PC-3 (cell line): ENCODE data around the gene TRIM14. TPM values are rescaled to one million over a fixed set of nuclear protein-coding genes. Genes with fewer than 3 reads are reported as not detected.

ENCODE experiments used
- ATAC-seq: fragments of 200-7000 bp; cut with Tn5 transposase; 2 replicates; pipeline ENCODE4 v1.9.1; 2020; ENCODE audit warnings: mild to moderate bottlenecking, moderate library complexity
- BruUV-seq: library from RNA; stranded (reverse); fragments of 400-500 nt; replicated peaks from 2 replicates; lab custom pipeline; 2021; lab: Mats Ljungman, UMichigan
- CTCF ChIA-PET: fragments of 300-600 bp; sonication (Branson Sonifier 250); formaldehyde crosslinking; loops from one replicate; lab custom pipeline; 2022; ENCODE audit warnings: antibody characterized with exemption; lab: Charles Lee
- POLR2A ChIA-PET: fragments of 300-600 bp; sonication (Branson Sonifier 250); formaldehyde crosslinking; loops from one replicate; lab custom pipeline; 2022; ENCODE audit warnings: antibody characterized with exemption; ENCODE audit not compliant: unreplicated experiment; lab: Charles Lee
- DNase-seq: peaks from one replicate; pipeline ENCODE4 v3.0.0-alpha.2; 2015
- H2AFZ ChIP-seq: fragments of 300-600 bp; sonication (generic); 2 replicates; pipeline ENCODE4 v1.6.0; 2016; ENCODE audit warnings: antibody characterized with exemption, low read length
- H3F3A ChIP-seq: fragments of 300-600 bp; sonication (generic); one replicate; pipeline ENCODE4 v1.6.0; 2017; ENCODE audit warnings: antibody characterized with exemption, low read length, control low read depth, mild to moderate bottlenecking; ENCODE audit not compliant: unreplicated experiment
- H3K27ac ChIP-seq: fragments of 300-600 bp; sonication (generic); 2 replicates; pipeline ENCODE4 v1.5.1; 2016; ENCODE audit warnings: mild to moderate bottlenecking, low read length
- H3K27me3 ChIP-seq: fragments of 300-600 bp; sonication (generic); 2 replicates; pipeline ENCODE4 v1.6.1; 2016; ENCODE audit warnings: low read length, mixed read lengths
- H3K36me3 ChIP-seq: fragments of 300-600 bp; sonication (generic); 2 replicates; pipeline ENCODE4 v1.6.1; 2016; ENCODE audit warnings: low read depth, mixed run types, low read length, mixed read lengths
- H3K4me1 ChIP-seq: fragments of 300-600 bp; sonication (generic); 2 replicates; pipeline ENCODE4 v1.5.1; 2016; ENCODE audit warnings: low read length; ENCODE audit not compliant: insufficient read depth
- H3K4me2 ChIP-seq: fragments of 300-600 bp; sonication (generic); 2 replicates; pipeline ENCODE4 v1.6.0; 2016; ENCODE audit warnings: low read length
- H3K4me3 ChIP-seq: fragments of 300-600 bp; sonication (generic); 2 replicates; pipeline ENCODE4 v1.5.1; 2016; ENCODE audit warnings: mild to moderate bottlenecking, low read length, mixed read lengths
- H3K79me2 ChIP-seq: fragments of 300-600 bp; sonication (generic); 2 replicates; pipeline ENCODE4 v1.6.1; 2017; ENCODE audit warnings: low read length, mixed read lengths
- H3K9ac ChIP-seq: fragments of 300-600 bp; sonication (generic); 2 replicates; pipeline ENCODE4 v1.6.0; 2016; ENCODE audit warnings: mild to moderate bottlenecking, low read length
- H3K9me2 ChIP-seq: fragments of 300-600 bp; sonication (generic); replicated peaks from 2 replicates; pipeline ENCODE4 v1.6.1; 2016; ENCODE audit warnings: mixed run types, low read length, mixed read lengths
- H3K9me3 ChIP-seq: fragments of 300-600 bp; sonication (generic); 2 replicates; pipeline ENCODE4 v1.6.1; 2016; ENCODE audit warnings: low read length, mixed read lengths
- H4K20me1 ChIP-seq: fragments of 300-600 bp; sonication (generic); 2 replicates; pipeline ENCODE4 v1.6.1; 2016; ENCODE audit warnings: low read length, mixed read lengths
- CTCF ChIP-seq: fragments of 300-600 bp; sonication (generic); conservative IDR thresholded peaks from 2 replicates; pipeline ENCODE4 v1.5.1; 2017; ENCODE audit warnings: antibody characterized with exemption, low read depth, mild to moderate bottlenecking, low read length
- EZH2 ChIP-seq: fragments of 300-600 bp; sonication (generic); IDR thresholded peaks from one replicate; pipeline ENCODE4 v1.6.1; 2017; ENCODE audit warnings: antibody characterized with exemption, mild to moderate bottlenecking, low read length; ENCODE audit not compliant: unreplicated experiment
- EZH2phosphoT487 ChIP-seq: fragments of 300-600 bp; sonication (generic); IDR thresholded peaks from 2 replicates; pipeline ENCODE4 v1.6.1; 2018; ENCODE audit warnings: mild to moderate bottlenecking, antibody characterized with exemption, low read length, borderline replicate concordance
- intact Hi-C: fragments of 100-400 bp; cut with micrococcal nuclease; formaldehyde crosslinking; loops from 2 replicates; pipeline ENCODE4 v1.9.0; 2023
- total RNA-seq: library from RNA; depleted of rRNA; stranded (reverse); fragments of >200 nt; gene quantifications from 2 replicates; pipeline ENCODE4 v1.2.3, GENCODE V29; 2014

The TRIM14 gene
- total RNA-seq, 1 experiment from 2014 or later: 11.2 TPM

GRCh38 chr9:98150721-98151120 is 31.7 kb upstream of the TRIM14 start:
- TF ChIP-seq EZH2 (no peak), CTCF (no peak)
- BruUV-seq: no TSS peak
- CTCF ChIA-PET: no interaction called here
- Histone ChIP-seq H3K27me3 (no peaks in the 10 kb centered on the region), H4K20me1 (no peaks in the 10 kb centered on the region), H3K4me1 (peaks cover 21% of the 10 kb centered on the region), H3K4me2 (no peak overlapping the region), H3F3A (no peaks in the 10 kb centered on the region), H3K36me3 (no peaks in the 10 kb centered on the region), H3K79me2 (no peaks in the 10 kb centered on the region), H3K4me3 (no peak overlapping the region), H3K9me3 (no peaks in the 10 kb centered on the region), H2AFZ (no peak overlapping the region), H3K27ac (no peak overlapping the region), H3K9me2 (no peaks in the 10 kb centered on the region), H3K9ac (no peak overlapping the region)
- no peak for DNase-seq
- no peak for ATAC-seq
- POLR2A ChIA-PET: no interaction called here
- intact Hi-C loops: no loop called here

- Histone ChIP-seq H3K9me3 (no peaks in the 10 kb centered on the region), H3K36me3 (no peaks in the 10 kb centered on the region), H2AFZ (no peak overlapping the region), H3K4me3 (no peak overlapping the region), H3K27ac (no peak overlapping the region), H3K9ac (no peak overlapping the region), H3K9me2 (no peaks in the 10 kb centered on the region), H3K27me3 (no peaks in the 10 kb centered on the region), H3K79me2 (no peaks in the 10 kb centered on the region), H3K4me1 (peaks cover 26% of the 10 kb centered on the region), H3K4me2 (no peak overlapping the region), H4K20me1 (no peaks in the 10 kb centered on the region), H3F3A (no peaks in the 10 kb centered on the region)
- ATAC-seq: no peak
- POLR2A ChIA-PET: no interaction called here
- intact Hi-C loops: no loop called here
- CTCF ChIA-PET: no interaction called here
- no peak for TF ChIP-seq EZH2
- no peak for TF ChIP-seq EZH2phosphoT487
- no peak for TF ChIP-seq CTCF
- no peak for DNase-seq
- no TSS peak for BruUV-seq
Measured at GRCh38 chr9:98150164-98150563, 31.1 kb upstream of the TRIM14 start.

- no TSS peak for BruUV-seq
- CTCF ChIA-PET: no interaction called here
- no peaks in the 10 kb centered on the region for H3F3A ChIP-seq
- H3K27ac ChIP-seq: no peak overlapping the region
- no peak for DNase-seq
- TF ChIP-seq CTCF (no peak), EZH2 (no peak), EZH2phosphoT487 (no peak)
- H3K27me3 ChIP-seq: no peaks in the 10 kb centered on the region
- no peak for ATAC-seq
- POLR2A ChIA-PET: interaction anchor here (0.8 kb wide), 1 partner anchor 868 kb away, joined by 6 read pairs; no protein-coding TSS in a partner anchor
- H3K4me1 ChIP-seq: peaks cover 21% of the 10 kb centered on the region
- no peak overlapping the region for H3K4me2 ChIP-seq
- no peaks in the 10 kb centered on the region for H4K20me1 ChIP-seq
- intact Hi-C loops: loop anchor here (10.0 kb wide), 1 partner anchor 45 kb away; the partner anchor contains the start of gene CORO2A
- no peaks in the 10 kb centered on the region for H3K36me3 ChIP-seq
- no peak overlapping the region for H2AFZ ChIP-seq
- H3K79me2 ChIP-seq: no peaks in the 10 kb centered on the region
- H3K9ac ChIP-seq: no peak overlapping the region
- H3K4me3 ChIP-seq: no peak overlapping the region
- no peaks in the 10 kb centered on the region for H3K9me3 ChIP-seq
- H3K9me2 ChIP-seq: no peaks in the 10 kb centered on the region
Measured at GRCh38 chr9:98149422-98149821, 30.4 kb upstream of the TRIM14 start.
